GM23338 (cell line): ENCODE data around the gene TAF8. TPM values are rescaled to one million over a fixed set of nuclear protein-coding genes. Genes with fewer than 3 reads are reported as not detected.

ENCODE experiments used
- ATAC-seq: fragments of 200-7000 bp; cut with Tn5 transposase; 3 replicates; pipeline ENCODE4 v1.9.1; 2020
- DNase-seq: peaks from one replicate; pipeline ENCODE4 v3.0.0-alpha.2; 2015; ENCODE audit warnings: low spot score
- H2AFZ ChIP-seq: fragments of 200-600 bp; sonication (generic); 2 replicates; pipeline ENCODE4 v1.8.0; 2016; ENCODE audit warnings: antibody characterized with exemption, mild to moderate bottlenecking, moderate library complexity
- H3F3A ChIP-seq: fragments of 200-600 bp; sonication (generic); replicated peaks from 2 replicates; pipeline ENCODE4 v1.8.0; 2017; ENCODE audit warnings: antibody characterized with exemption, mixed run types, low read depth
- H3K27ac ChIP-seq: fragments of 200-600 bp; sonication (generic); 2 replicates; pipeline ENCODE4 v1.6.1; 2016; ENCODE audit warnings: low read depth
- H3K27me3 ChIP-seq: fragments of 200-600 bp; sonication (generic); 2 replicates; pipeline ENCODE4 v1.8.0; 2016; ENCODE audit warnings: mild to moderate bottlenecking, mixed run types, moderate library complexity; ENCODE audit not compliant: insufficient read depth
- H3K36me3 ChIP-seq: fragments of 200-600 bp; sonication (generic); 2 replicates; pipeline ENCODE4 v1.8.0; 2016; ENCODE audit warnings: mild to moderate bottlenecking; ENCODE audit not compliant: insufficient read depth
- H3K4me1 ChIP-seq: fragments of 200-600 bp; sonication (generic); 2 replicates; pipeline ENCODE4 v1.8.0; 2016; ENCODE audit warnings: mild to moderate bottlenecking, moderate library complexity; ENCODE audit not compliant: insufficient read depth
- H3K4me2 ChIP-seq: fragments of 200-600 bp; sonication (generic); 2 replicates; pipeline ENCODE4 v1.7.1; 2017; ENCODE audit warnings: mixed run types
- H3K4me3 ChIP-seq: fragments of 200-600 bp; sonication (generic); 2 replicates; pipeline ENCODE4 v1.6.1; 2016; ENCODE audit warnings: mixed run types
- H3K79me2 ChIP-seq: fragments of 200-600 bp; sonication (generic); replicated peaks from 2 replicates; pipeline ENCODE4 v1.8.0; 2017; ENCODE audit warnings: mild to moderate bottlenecking; ENCODE audit not compliant: insufficient read depth
- H3K9me2 ChIP-seq: fragments of 200-600 bp; sonication (generic); 2 replicates; pipeline ENCODE4 v1.8.0; 2017; ENCODE audit not compliant: insufficient read depth
- H4K20me1 ChIP-seq: fragments of 200-600 bp; sonication (generic); replicated peaks from 2 replicates; pipeline ENCODE4 v1.8.0; 2017; ENCODE audit warnings: mild to moderate bottlenecking; ENCODE audit not compliant: insufficient read depth
- H3K27ac Mint-ChIP-seq: 2 replicates; pipeline ENCODE4 v1.8.0; 2020; ENCODE audit warnings: inconsistent platforms, mild to moderate bottlenecking, moderate library complexity, mixed read lengths
- H3K27me3 Mint-ChIP-seq: 3 replicates; pipeline ENCODE4 v1.8.0; 2022; ENCODE audit warnings: low read depth, mild to moderate bottlenecking, moderate library complexity, mixed read lengths, inconsistent platforms; ENCODE audit not compliant: insufficient read depth, poor library complexity
- H3K36me3 Mint-ChIP-seq: 3 replicates; pipeline ENCODE4 v1.8.0; 2021; ENCODE audit warnings: low read depth, mild to moderate bottlenecking, inconsistent platforms, moderate library complexity, mixed read lengths
- H3K4me1 Mint-ChIP-seq: 3 replicates; pipeline ENCODE4 v1.8.0; 2020; ENCODE audit warnings: mild to moderate bottlenecking, inconsistent platforms, mixed read lengths
- H3K4me3 Mint-ChIP-seq: 3 replicates; pipeline ENCODE4 v1.8.0; 2021; ENCODE audit warnings: moderate library complexity, mild to moderate bottlenecking, inconsistent platforms, mixed read lengths
- H3K9me3 Mint-ChIP-seq: 3 replicates; pipeline ENCODE4 v1.8.0; 2020; ENCODE audit warnings: moderate library complexity, mild to moderate bottlenecking, inconsistent platforms, mixed read lengths
- CREB1 ChIP-seq: fragments of 250-450 bp; sonication (Bioruptor Pico); IDR thresholded peaks from 2 replicates; pipeline ENCODE4 v1.5.0; 2020; ENCODE audit warnings: low read depth, mild to moderate bottlenecking, moderate library complexity
- CTCF ChIP-seq, 2 experiments: fragments of 200-600 bp in 1 of 2; sonication (generic) in 1 of 2; conservative IDR thresholded peaks; 2 replicates each; pipeline versions ENCODE4 v1.5.1 to v1.6.1; 2016 to 2017; ENCODE audit warnings: antibody characterized with exemption in 2 of 2, low read depth in 2 of 2, mild to moderate bottlenecking in 2 of 2, moderate library complexity in 1 of 2
- EZH2 ChIP-seq: fragments of 200-600 bp; sonication (generic); IDR thresholded peaks from one replicate; pipeline ENCODE4 v1.8.0; 2017; ENCODE audit warnings: antibody characterized with exemption, mild to moderate bottlenecking, low read depth; ENCODE audit not compliant: unreplicated experiment
- EZH2phosphoT487 ChIP-seq: fragments of 200-600 bp; sonication (generic); IDR thresholded peaks from one replicate; pipeline ENCODE4 v1.8.1; 2018; ENCODE audit warnings: antibody characterized with exemption; ENCODE audit not compliant: unreplicated experiment
- JUNB ChIP-seq: IDR thresholded peaks from one replicate; pipeline ENCODE4 v1.6.1; 2016; ENCODE audit warnings: antibody characterized with exemption; ENCODE audit not compliant: unreplicated experiment
- NANOG ChIP-seq: IDR thresholded peaks from 2 replicates; pipeline ENCODE4 v1.6.1; 2016; ENCODE audit warnings: antibody characterized with exemption, borderline replicate concordance
- POLR2AphosphoS5 ChIP-seq: IDR thresholded peaks from 2 replicates; pipeline ENCODE4 v1.6.1; 2016; ENCODE audit warnings: antibody characterized with exemption, low read depth
- ZNF114 ChIP-seq: fragments of 250-450 bp; sonication (Bioruptor Pico); IDR thresholded peaks from 2 replicates; pipeline ENCODE4 v1.5.0; 2020; ENCODE audit warnings: mild to moderate bottlenecking, moderate library complexity
- ZNF331 ChIP-seq: fragments of 250-450 bp; sonication (Bioruptor Pico); IDR thresholded peaks from 2 replicates; pipeline ENCODE4 v1.5.0; 2020; ENCODE audit warnings: low read depth, mild to moderate bottlenecking, moderate library complexity
- polyA plus RNA-seq: library from polyadenylated mRNA; unstranded; fragments of >200 nt; fragmentation: Nextera tagmentation; extraction: Ambion mirVana; gene quantifications from 2 replicates; pipeline ENCODE4 v1.2.1, GENCODE V29; 2016
- total RNA-seq: library from RNA; depleted of rRNA; stranded (reverse); fragments of >200 nt; shearing (Covaris generic); gene quantifications from 2 replicates; pipeline ENCODE4 v1.2.3, GENCODE V29; 2014
- TF ChIP-seq, protein P1 (sequence below): IDR thresholded peaks from one replicate; pipeline ENCODE4 v1.6.1; 2018; ENCODE audit warnings: antibody characterized with exemption; ENCODE audit not compliant: unreplicated experiment
- TF ChIP-seq, protein P2 (sequence below): IDR thresholded peaks from 2 replicates; pipeline ENCODE4 v1.6.1; 2016; ENCODE audit warnings: antibody characterized with exemption

The TAF8 gene
- total and polyA plus RNA-seq, 2 experiments from 2014 or later = 18.7 to 30.6 TPM

DNA sequence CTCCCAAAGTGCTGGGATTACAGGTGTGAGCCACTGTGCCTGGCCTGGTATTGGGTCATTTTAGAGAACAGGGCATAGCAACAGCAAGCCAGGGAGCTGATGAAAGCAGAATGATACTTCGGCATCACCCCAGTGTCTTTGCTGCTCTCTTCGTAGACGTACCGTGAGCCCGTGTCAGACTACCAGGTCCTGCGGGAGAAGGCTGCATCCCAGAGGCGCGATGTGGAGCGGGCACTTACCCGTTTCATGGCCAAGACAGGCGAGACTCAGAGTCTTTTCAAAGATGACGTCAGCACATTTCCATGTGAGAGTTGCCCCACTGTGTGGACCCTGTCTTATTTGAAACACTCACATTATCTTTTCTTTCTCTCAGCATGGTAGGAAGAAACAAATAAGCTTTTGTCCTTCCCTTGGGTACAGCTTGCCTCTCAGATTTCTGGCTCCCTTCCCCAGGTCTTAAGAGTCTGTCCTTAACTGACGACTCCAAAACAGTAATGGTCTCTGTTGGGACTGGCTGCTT lies 15.9 kb downstream of the TAF8 start:
- no peak overlapping the region for H3K27ac Mint-ChIP-seq

DNA sequence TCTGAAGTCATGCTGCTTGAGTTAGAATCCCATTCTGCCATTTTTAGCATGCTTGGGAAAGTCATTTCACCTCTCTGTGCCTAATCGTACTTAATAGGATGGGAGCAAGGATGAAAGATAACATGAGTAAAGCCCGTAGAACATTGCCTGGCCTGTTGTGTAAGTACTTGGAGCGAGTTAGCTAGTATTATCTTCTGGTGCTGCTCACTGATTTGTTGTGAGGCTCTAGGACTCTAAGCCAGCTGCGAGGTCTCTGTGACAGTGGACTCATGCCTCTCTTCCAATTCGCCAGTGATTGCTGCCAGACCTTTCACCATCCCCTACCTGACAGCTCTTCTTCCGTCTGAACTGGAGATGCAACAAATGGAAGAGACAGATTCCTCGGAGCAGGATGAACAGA lies 17.8 kb downstream of the TAF8 start:
- Histone ChIP-seq H3K27me3 (no peaks in the 10 kb centered on the region), H3K9me2 (no peaks in the 10 kb centered on the region), H2AFZ (no peak overlapping the region), H3F3A (no peaks in the 10 kb centered on the region), H3K36me3 (peaks cover 27% of the 10 kb centered on the region), H3K4me3 (no peak overlapping the region), H3K4me2 (no peak overlapping the region), H3K79me2 (no peaks in the 10 kb centered on the region), H3K27ac (no peak overlapping the region), H3K4me1 (no peaks in the 10 kb centered on the region), H4K20me1 (no peaks in the 10 kb centered on the region)
- Mint-ChIP-seq H3K27me3 (no peaks in the 10 kb centered on the region), H3K9me3 (no peaks in the 10 kb centered on the region), H3K4me1 (no peaks in the 10 kb centered on the region), H3K4me3 (no peak overlapping the region), H3K36me3 (peaks cover 36% of the 10 kb centered on the region), H3K27ac (no peak overlapping the region)
- DNase-seq = no peak
- ATAC-seq = no peak
- TF ChIP-seq EZH2phosphoT487 = no peak
- TF ChIP-seq ZNF114 = no peak
- no peak for TF ChIP-seq NANOG
- TF ChIP-seq ZNF331 (CRISPR knock-in tag) = no peak
- no peak for TF ChIP-seq CTCF (conservative IDR thresholded peaks at IDR 0.05; ENCODE audit: low read depth in 2 of 2)
- TF ChIP-seq CREB1 (CRISPR knock-in tag) = no peak
- TF ChIP-seq, protein P1, sequence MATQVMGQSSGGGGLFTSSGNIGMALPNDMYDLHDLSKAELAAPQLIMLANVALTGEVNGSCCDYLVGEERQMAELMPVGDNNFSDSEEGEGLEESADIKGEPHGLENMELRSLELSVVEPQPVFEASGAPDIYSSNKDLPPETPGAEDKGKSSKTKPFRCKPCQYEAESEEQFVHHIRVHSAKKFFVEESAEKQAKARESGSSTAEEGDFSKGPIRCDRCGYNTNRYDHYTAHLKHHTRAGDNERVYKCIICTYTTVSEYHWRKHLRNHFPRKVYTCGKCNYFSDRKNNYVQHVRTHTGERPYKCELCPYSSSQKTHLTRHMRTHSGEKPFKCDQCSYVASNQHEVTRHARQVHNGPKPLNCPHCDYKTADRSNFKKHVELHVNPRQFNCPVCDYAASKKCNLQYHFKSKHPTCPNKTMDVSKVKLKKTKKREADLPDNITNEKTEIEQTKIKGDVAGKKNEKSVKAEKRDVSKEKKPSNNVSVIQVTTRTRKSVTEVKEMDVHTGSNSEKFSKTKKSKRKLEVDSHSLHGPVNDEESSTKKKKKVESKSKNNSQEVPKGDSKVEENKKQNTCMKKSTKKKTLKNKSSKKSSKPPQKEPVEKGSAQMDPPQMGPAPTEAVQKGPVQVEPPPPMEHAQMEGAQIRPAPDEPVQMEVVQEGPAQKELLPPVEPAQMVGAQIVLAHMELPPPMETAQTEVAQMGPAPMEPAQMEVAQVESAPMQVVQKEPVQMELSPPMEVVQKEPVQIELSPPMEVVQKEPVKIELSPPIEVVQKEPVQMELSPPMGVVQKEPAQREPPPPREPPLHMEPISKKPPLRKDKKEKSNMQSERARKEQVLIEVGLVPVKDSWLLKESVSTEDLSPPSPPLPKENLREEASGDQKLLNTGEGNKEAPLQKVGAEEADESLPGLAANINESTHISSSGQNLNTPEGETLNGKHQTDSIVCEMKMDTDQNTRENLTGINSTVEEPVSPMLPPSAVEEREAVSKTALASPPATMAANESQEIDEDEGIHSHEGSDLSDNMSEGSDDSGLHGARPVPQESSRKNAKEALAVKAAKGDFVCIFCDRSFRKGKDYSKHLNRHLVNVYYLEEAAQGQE = no peak
- no peak for TF ChIP-seq JUNB

More for the DNA sequence above, 15.9 kb downstream of the TAF8 start:
- Mint-ChIP-seq H3K9me3 (no peaks in the 10 kb centered on the region), H3K27me3 (no peaks in the 10 kb centered on the region), H3K36me3 (peaks cover 39% of the 10 kb centered on the region), H3K4me1 (no peaks in the 10 kb centered on the region), H3K4me3 (no peak overlapping the region)
- H3F3A ChIP-seq = no peaks in the 10 kb centered on the region
- no peaks in the 10 kb centered on the region for H3K9me2 ChIP-seq
- H4K20me1 ChIP-seq = no peaks in the 10 kb centered on the region
- H2AFZ ChIP-seq = no peak overlapping the region
- H3K36me3 ChIP-seq = peaks cover 25% of the 10 kb centered on the region
- TF ChIP-seq EZH2 (no peak), NANOG (no peak), POLR2AphosphoS5 (no peak)
- TF ChIP-seq, protein P2, sequence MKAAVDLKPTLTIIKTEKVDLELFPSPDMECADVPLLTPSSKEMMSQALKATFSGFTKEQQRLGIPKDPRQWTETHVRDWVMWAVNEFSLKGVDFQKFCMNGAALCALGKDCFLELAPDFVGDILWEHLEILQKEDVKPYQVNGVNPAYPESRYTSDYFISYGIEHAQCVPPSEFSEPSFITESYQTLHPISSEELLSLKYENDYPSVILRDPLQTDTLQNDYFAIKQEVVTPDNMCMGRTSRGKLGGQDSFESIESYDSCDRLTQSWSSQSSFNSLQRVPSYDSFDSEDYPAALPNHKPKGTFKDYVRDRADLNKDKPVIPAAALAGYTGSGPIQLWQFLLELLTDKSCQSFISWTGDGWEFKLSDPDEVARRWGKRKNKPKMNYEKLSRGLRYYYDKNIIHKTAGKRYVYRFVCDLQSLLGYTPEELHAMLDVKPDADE = no peak
- DNase-seq (no peak), ATAC-seq (no peak; the same call in 2 of the 3 replicates)
- no peaks in the 10 kb centered on the region for H3K79me2 ChIP-seq
- no peak overlapping the region for H3K4me2 ChIP-seq
- no peak overlapping the region for H3K27ac ChIP-seq
- H3K4me3 ChIP-seq = no peak overlapping the region
- H3K4me1 ChIP-seq = no peaks in the 10 kb centered on the region
- no peaks in the 10 kb centered on the region for H3K27me3 ChIP-seq
